AG09319 (cell line): ENCODE results near the gene PYM1.

Source experiments
- DNase-seq: peaks from one replicate; pipeline ENCODE4 v3.0.0-alpha.2; 2010; ENCODE audit warnings: low read depth; ENCODE audit errors: extremely low read depth
- CTCF ChIP-seq: IDR thresholded peaks from 2 replicates; pipeline ENCODE4 v1.5.1; 2011; ENCODE audit warnings: low read depth, mild to moderate bottlenecking, inconsistent platforms, low read length, moderate library complexity

The PYM1 gene

DNA sequence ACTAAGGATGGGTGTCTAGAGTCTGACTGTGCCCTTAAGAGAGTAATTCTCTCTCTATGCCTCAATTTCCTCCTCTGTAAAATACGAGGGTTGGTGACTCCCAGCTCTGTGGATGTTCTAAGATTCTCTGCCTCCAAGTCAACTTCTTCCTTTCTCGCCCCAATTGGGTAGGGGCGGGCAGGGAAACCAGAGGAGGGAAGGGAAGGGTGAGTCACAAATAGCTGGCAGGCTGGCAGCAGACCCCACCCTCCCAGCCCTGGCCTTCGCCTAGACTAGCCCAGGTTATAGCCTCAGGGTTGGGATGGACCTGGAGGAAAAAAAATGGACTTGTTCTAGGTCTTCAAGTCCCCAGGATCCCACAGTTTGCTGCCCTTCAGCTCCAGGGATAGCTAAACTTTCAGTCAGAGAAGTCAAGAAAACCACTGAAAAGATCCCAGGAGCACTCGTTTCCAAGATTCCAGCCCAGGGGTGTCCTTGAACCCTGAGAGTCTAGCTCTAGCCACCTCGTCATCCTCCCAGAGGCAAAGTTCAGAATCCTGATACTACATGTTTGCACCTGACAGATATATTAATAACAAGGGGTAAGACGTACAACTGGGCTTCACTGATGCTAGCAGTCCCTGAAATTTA, 5.6 kb upstream of the PYM1 start:
- DNase-seq, result no peak
- no peak for TF ChIP-seq CTCF

DNA sequence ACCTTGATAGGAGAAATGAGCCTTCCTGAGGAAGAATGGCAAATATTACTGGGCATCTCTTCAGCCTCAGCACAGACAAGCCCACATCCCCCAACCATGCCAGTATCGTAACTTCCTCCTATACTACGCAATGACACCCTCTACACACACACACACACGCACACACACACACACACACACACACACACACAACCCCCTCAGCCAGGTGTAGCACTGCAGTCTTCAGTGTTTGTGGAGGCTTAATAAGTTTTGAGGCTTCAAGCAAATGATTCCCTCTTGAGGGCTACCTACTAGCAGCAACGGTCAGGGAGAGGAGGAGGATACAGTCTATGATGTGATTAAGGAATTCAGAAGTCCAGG, 4.8 kb upstream of the PYM1 start:
- no peak for DNase-seq
- TF ChIP-seq CTCF, result no peak

- no peak for TF ChIP-seq CTCF
- no peak for DNase-seq
Observed at GRCh38 chr12:55931780-55932550, 4.3 kb upstream of the PYM1 start.

DNA sequence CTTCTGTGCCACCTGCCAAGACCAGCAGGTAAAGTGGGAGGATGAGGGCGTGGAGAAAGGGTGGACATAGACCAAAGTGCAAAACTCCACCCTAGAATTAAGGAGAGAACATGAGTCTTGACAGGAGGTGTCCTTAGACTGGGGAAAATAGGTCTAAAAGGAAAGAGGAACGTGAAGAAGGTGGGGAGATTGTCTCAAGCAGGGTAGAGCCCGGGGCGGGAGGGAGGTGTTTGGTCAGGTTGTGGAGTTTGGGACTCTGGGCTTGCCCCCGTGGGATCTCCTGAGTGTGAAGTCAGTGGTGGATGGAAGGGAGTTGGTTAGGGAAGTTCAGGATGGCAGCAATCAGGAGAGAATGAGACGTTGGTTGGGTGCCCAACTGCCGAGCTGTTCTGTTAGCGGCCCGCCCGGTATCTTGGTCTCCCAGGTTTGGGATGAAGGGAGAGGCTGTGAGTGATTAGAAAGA, 3.7 kb upstream of the PYM1 start:
- no peak for TF ChIP-seq CTCF
- no peak for DNase-seq

- peak; percentile 67 for TF ChIP-seq CTCF
- no peak for DNase-seq
Observed at GRCh38 chr12:55930771-55931316, 3.1 kb upstream of the PYM1 start, which contains the start of gene DGKA. Gene DGKA (plus strand): TSS chr12:55931162. CDS start chr12:55936504, 5,342 bp downstream.

GRCh38 chr12:55929306-55929791, 1.7 kb upstream of the PYM1 start:
- TF ChIP-seq CTCF, result no peak

More at GRCh38 chr12:55929306-55929791, 1.7 kb upstream of the PYM1 start:
- no peak for DNase-seq
